SU-DHL-6 (cell line): ENCODE measurements around the gene NHSL2.

Source experiments
- H2AFZ ChIP-seq: fragments of 200-600 bp; sonication (generic); 2 replicates; pipeline ENCODE4 v1.6.1; 2014; ENCODE audit warnings: low read depth, mild to moderate bottlenecking, moderate library complexity, mixed read lengths, antibody characterized with exemption, low read length; ENCODE audit not compliant: severe bottlenecking
- H3F3A ChIP-seq: fragments of 200-600 bp; shearing (Covaris generic); 2 replicates; pipeline ENCODE4 v1.6.0; 2016; ENCODE audit warnings: antibody characterized with exemption, mild to moderate bottlenecking; ENCODE audit not compliant: insufficient read depth
- H3K27ac ChIP-seq: fragments of 200-600 bp; sonication (generic); 2 replicates; pipeline ENCODE4 v1.5.1; 2016; ENCODE audit warnings: low read depth, mild to moderate bottlenecking, low read length, moderate library complexity, mixed read lengths
- H3K27me3 ChIP-seq: fragments of 200-600 bp; sonication (generic), shearing (Covaris generic); 2 replicates; pipeline ENCODE4 v1.6.0; 2014; ENCODE audit warnings: mild to moderate bottlenecking, low read length
- H3K36me3 ChIP-seq: fragments of 200-600 bp; sonication (generic); 2 replicates; pipeline ENCODE4 v1.6.1; 2014; ENCODE audit warnings: mild to moderate bottlenecking, low read length, mixed read lengths
- H3K4me2 ChIP-seq: fragments of 300-600, 200-600 bp; shearing (Covaris generic), sonication (generic); 2 replicates; pipeline ENCODE4 v1.6.0; 2014; ENCODE audit warnings: low read length, low read depth, mild to moderate bottlenecking; ENCODE audit not compliant: poor library complexity, severe bottlenecking
- H3K4me3 ChIP-seq: fragments of 200-600 bp; sonication (generic); 2 replicates; pipeline ENCODE4 v1.5.1; 2014; ENCODE audit warnings: antibody characterized with exemption, low read length, mild to moderate bottlenecking, mixed read lengths; ENCODE audit not compliant: insufficient read depth, poor library complexity, severe bottlenecking
- H3K79me2 ChIP-seq: fragments of 200-600 bp; sonication (generic); 2 replicates; pipeline ENCODE4 v1.6.1; 2014; ENCODE audit warnings: mild to moderate bottlenecking, low read length, moderate library complexity; ENCODE audit not compliant: insufficient read depth
- H3K9ac ChIP-seq: fragments of 200-600 bp; sonication (generic); 2 replicates; pipeline ENCODE4 v1.7.0; 2014; ENCODE audit warnings: mild to moderate bottlenecking, low read length
- H3K9me2 ChIP-seq: fragments of 200-600 bp; sonication (generic); replicated peaks from 2 replicates; pipeline ENCODE4 v1.6.1; 2014; ENCODE audit warnings: low read length; ENCODE audit not compliant: insufficient read depth
- H3K9me3 ChIP-seq: fragments of 200-600 bp; sonication (generic); 2 replicates; pipeline ENCODE4 v1.6.1; 2014; ENCODE audit warnings: low read length, mixed read lengths; ENCODE audit not compliant: insufficient read depth
- H4K20me1 ChIP-seq: fragments of 200-600 bp; sonication (generic); 2 replicates; pipeline ENCODE4 v1.6.1; 2014; ENCODE audit warnings: low read depth, mild to moderate bottlenecking, antibody characterized with exemption, low read length, moderate library complexity, mixed read lengths
- EZH2phosphoT487 ChIP-seq: fragments of 200-600 bp; sonication (generic), shearing (Covaris generic); conservative IDR thresholded peaks from 2 replicates; pipeline ENCODE4 v1.6.1; 2018; ENCODE audit warnings: mild to moderate bottlenecking, antibody characterized with exemption, low read length, moderate library complexity, mixed read lengths
- TF ChIP-seq, protein P1 (sequence below): fragments of 200-600 bp; sonication (generic); IDR thresholded peaks from one replicate; pipeline ENCODE4 v1.5.1; 2017; ENCODE audit warnings: antibody characterized with exemption, mild to moderate bottlenecking, low read length, moderate library complexity; ENCODE audit not compliant: insufficient read depth, poor library complexity, severe bottlenecking

NHSL2 gene

DNA sequence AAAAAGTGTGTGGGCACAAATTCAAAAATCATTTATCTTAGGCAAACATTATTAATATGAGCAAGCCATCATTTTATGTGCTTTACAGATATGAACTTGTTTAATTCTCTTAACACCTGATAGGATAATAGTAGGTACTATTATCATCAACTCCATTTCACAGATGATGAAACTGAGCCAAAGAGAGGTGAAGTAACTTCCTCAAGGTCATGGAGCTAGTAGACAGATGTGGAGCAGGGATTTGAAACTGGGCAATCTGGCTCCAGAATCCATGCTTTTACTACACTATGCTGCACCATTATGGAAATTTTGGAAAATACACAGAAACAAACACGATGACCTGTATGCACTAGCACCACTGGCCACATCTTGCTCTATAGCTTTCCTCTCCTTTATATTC lies 269.9 kb downstream of the NHSL2 start:
- Histone ChIP-seq H3K36me3 (no peaks in the 10 kb centered on the region), H3F3A (peaks cover 8% of the 10 kb centered on the region; the same call in 1 of the 2 replicates), H3K4me2 (peak overlapping the region; percentile 98), H3K9me3 (no peaks in the 10 kb centered on the region), H4K20me1 (no peaks in the 10 kb centered on the region), H2AFZ (peak overlapping the region; percentile 87), H3K4me3 (peak overlapping the region; percentile 60), H3K9ac (peak overlapping the region; percentile 81), H3K9me2 (no peaks in the 10 kb centered on the region), H3K27ac (peak overlapping the region; percentile 92), H3K27me3 (no peaks in the 10 kb centered on the region), H3K79me2 (peaks cover 19% of the 10 kb centered on the region)
- no peak for TF ChIP-seq EZH2phosphoT487

DNA sequence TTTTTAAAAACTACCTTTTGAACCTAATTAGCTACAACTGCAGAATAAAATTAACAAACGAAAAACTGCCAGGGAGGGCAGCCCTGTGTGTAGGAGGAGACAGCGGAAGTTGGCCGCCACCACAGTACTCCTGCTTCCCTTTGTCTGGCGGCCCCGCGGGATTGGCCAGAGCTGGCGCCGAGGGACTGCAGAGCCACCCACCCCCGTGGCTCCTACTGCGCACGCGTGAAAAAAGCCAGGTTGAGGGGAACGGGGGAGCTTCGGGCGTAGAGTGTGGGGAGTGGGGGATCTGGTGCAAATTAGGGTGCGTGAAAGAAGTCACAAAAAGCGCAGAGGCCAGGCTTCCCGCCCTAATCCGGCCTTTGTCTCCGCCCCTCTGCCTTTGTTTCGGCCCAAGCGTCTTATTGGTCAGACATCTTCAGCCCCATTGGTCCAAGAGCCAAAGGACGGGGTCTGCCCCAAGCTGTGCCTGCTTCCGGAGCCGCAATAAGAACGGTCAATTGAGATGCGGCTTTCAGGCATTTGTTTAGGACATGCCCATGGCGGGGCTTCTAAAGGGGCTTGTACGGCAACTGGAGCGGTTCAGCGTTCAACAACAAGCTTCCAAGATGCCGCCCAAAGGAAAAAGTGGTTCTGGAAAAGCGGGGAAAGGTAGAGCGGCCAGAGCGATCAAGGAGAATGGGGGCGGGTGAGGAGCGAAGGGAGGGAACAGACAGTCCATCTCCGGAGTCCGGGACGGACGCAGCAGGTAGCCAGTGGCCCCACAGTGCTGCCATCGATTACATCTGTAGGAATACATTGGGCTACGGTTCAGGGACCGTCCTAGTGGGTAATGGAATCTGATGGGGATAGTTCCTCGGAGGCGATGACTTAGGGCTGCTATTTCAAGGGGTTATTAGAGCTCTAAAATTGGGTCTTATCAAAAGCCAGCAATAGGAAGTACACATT lies 270.8 kb downstream of the NHSL2 start, which contains the start of gene PIN4:
Gene PIN4, plus strand, starts transcription at position 580 of the 948 bp plus-strand sequence. Its CDS starts 29 bp downstream, at position 609.
- peak within 1 kb of the TSS; percentile 92 for H3K27ac ChIP-seq
- TF ChIP-seq EZH2phosphoT487, result no peak
- TF ChIP-seq, protein P1, sequence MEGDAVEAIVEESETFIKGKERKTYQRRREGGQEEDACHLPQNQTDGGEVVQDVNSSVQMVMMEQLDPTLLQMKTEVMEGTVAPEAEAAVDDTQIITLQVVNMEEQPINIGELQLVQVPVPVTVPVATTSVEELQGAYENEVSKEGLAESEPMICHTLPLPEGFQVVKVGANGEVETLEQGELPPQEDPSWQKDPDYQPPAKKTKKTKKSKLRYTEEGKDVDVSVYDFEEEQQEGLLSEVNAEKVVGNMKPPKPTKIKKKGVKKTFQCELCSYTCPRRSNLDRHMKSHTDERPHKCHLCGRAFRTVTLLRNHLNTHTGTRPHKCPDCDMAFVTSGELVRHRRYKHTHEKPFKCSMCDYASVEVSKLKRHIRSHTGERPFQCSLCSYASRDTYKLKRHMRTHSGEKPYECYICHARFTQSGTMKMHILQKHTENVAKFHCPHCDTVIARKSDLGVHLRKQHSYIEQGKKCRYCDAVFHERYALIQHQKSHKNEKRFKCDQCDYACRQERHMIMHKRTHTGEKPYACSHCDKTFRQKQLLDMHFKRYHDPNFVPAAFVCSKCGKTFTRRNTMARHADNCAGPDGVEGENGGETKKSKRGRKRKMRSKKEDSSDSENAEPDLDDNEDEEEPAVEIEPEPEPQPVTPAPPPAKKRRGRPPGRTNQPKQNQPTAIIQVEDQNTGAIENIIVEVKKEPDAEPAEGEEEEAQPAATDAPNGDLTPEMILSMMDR, result no peak
- H3K9me3 ChIP-seq, result no peaks in the 10 kb centered on the region
- peak within 1 kb of the TSS; percentile 98 for H3K4me2 ChIP-seq
- no peaks in the 10 kb centered on the region for H3K27me3 ChIP-seq
- H3K79me2 ChIP-seq, result peaks cover 19% of the 10 kb centered on the region
- H3F3A ChIP-seq, result peaks cover 8% of the 10 kb centered on the region; the same call in 1 of the 2 replicates
- H3K4me3 ChIP-seq, result peak within 1 kb of the TSS; percentile 98
- H3K9me2 ChIP-seq, result no peaks in the 10 kb centered on the region
- peak within 1 kb of the TSS; percentile 87 for H2AFZ ChIP-seq
- H3K36me3 ChIP-seq, result no peaks in the 10 kb centered on the region
- H3K9ac ChIP-seq, result peak within 1 kb of the TSS; percentile 81
- no peaks in the 10 kb centered on the region for H4K20me1 ChIP-seq

DNA sequence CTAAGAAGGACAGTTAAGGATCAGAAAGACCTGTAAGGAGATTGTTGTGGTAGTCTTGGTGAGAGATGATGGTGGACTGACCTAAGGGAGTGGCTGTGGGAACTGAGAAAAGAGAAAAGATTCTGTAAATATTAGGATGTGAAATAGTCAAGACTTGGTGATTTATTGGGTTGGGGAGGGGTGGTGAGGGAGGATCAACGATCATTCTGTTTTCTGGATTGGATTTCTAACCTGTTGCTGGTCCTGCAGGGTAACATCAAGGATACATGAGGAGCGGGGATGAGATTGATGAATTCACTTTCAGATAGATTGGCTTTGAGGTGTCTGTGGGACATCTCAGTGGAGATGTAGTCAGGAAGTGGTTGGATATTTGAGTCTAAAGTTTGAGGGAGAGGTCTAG lies 272.3 kb downstream of the NHSL2 start:
- no peaks in the 10 kb centered on the region for H3K9me2 ChIP-seq
- no peak overlapping the region for H3K27ac ChIP-seq
- 0 out of 2 replicates have a peak overlapping the region, but pooled peaks have one; percentile 81 for H3K9ac ChIP-seq
- H3K4me2 ChIP-seq, result peak overlapping the region; percentile 64
- peaks cover 8% of the 10 kb centered on the region; the same call in 1 of the 2 replicates for H3F3A ChIP-seq
- H2AFZ ChIP-seq, result no peak overlapping the region
- H3K9me3 ChIP-seq, result no peaks in the 10 kb centered on the region
- TF ChIP-seq, protein P1, result no peak
- no peak for TF ChIP-seq EZH2phosphoT487
- no peaks in the 10 kb centered on the region for H3K36me3 ChIP-seq
- H3K4me3 ChIP-seq, result no peak overlapping the region
- peaks cover 19% of the 10 kb centered on the region for H3K79me2 ChIP-seq
- no peaks in the 10 kb centered on the region for H4K20me1 ChIP-seq
- no peaks in the 10 kb centered on the region for H3K27me3 ChIP-seq
